ENCODE measurements around the gene MYO1D.

The MYO1D gene

DNA sequence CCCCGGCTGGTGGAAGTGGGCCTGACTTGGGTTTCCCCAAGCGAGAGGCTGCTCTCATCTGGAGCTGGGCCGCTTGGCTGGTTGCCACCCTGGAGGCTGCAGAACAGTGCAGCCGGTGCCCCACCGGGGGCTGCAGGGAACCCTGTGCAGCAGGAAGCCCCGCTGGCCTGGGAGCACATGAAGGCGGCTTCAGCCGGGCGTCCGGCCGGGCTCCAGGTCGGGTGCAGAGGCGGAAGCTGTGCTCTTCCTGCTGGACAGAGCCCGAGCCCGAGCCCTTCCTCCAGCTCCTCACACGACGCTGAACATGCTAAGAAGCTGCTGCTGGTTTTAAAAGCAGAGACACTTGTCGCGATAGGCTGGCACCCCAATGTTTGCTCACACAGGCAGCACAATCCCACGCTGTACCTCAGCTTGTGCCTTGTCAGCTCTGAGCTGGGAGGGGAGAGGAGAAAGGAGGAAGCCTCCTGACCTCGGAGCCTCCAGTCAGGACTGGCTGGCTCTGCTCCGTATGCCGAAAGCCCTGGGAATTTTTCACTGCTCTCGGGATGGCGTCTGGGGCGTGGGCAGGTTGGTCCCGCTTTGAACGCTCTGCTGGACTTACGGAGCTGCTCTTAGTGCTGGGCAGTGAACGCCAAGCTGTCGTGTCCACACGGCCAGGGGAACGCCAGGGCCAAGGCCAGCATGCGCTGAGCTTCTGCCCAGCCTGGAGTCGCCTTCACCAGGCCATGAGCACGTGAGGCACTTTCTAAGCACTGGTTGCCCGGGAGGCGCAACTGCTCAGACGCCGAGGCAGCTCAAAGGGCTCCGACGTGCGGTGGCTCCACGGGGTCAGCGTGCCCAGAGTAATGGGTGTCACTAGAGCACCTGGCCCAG, 381.3 kb downstream of the MYO1D start:
- DNase-seq, result no peak

- no peak for DNase-seq
Observed at GRCh38 chr17:32494621-32495358, 382.1 kb downstream of the MYO1D start.

DNA sequence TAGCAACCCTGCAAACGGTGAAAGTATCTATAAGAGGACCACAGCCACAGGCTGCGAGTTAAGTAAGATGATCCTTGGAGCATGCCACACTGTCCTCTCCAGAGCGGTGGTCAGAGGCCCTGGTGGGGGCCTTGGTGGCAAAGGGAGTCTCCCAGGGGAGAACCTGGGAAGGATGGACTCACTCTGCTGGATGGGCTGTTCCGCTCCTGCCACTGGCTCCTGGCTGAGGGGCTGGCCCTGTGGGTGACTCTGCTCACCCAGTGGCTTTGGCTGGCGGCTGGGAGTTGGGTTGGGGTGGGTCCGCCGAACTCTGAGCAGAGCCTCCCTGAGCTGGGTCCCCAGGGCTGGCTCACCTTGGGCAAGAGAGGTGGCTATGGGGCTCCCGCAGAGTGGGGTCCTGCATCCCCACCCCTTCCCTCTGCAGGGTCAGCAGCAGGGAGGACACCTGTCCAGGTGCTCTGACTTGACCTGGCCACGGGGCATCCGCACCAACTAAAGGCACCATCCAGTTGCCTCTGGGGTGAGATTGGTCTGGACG, 382.9 kb downstream of the MYO1D start:
- no peak for DNase-seq

DNA sequence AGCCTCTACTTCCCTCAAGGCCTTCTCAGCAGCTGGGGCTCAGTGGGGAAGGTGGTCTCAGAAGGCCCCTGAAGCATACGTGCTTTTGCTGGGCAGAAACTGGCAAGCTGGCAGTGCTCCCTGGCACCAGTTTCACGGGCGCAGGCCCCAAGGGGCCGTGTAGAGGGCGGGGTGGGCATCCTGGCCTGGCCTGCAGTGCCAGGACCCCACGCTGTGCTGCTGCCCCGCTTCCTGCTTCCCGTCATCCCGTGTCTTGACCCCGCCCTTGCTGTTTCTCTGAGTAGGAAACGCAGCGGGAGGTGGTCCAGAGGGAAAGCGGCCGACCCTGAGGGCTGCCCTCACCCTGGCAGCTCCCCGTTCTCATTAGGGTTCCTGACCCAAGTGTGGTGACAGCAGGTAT, 383.4 kb downstream of the MYO1D start:
- DNase-seq, result no peak

GRCh38 chr17:32492648-32493289, 384.2 kb downstream of the MYO1D start:
- no peak for DNase-seq

GRCh38 chr17:32492264-32492589, 384.7 kb downstream of the MYO1D start:
- no peak for DNase-seq

- no peak for DNase-seq
Observed at GRCh38 chr17:32491371-32492263, 385.3 kb downstream of the MYO1D start.

DNA sequence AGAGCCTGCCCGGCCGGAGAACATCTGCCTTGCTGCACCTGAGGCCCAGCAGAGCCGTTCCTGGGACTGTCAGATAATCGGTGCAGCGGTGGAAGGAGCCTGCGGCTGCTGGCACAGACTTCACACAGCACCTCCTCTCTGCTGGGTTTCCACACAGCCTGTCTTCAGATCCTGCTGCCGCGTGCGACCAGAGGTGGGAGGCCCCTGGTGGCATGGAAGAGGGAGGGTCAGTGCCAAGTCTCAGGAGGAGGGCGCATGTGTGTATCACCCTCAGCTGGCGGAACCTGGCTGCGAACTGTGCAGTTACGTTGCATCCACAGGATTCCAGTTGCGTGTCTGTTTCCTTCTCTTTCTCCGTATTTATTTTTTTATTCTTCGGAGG, 386.8 kb downstream of the MYO1D start:
- no peak for DNase-seq

- no peak for DNase-seq
Observed at GRCh38 chr17:32489320-32490100, 387.4 kb downstream of the MYO1D start.

DNA sequence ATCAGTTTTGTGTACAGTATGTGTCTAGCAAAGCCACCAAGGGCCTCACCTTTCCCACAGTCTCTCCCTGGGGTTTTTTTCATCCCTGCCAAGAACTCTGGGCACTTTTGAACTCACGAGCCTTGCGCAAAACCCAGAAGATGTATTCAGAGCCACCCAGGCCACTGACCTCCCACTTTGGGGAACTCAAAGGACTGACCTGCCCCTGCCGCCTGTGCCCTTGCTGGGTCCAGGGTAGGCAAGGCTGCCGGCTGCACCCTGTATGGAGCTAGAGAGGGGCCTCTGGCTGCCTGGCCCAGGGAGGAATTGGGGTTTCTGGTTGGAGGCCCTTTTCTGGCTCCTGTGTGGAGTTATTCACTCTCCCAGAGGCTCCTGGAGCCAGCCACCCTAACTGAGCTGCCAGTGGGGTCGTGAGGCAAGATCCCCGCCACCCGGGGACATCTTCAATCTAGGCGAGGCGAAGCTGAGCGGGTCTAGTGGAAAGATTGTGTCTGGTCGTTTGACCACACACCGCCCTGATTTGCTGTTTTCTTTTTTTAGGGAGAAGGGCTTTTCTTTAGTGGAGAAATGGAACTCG, 388.2 kb downstream of the MYO1D start:
- no peak for DNase-seq

DNA sequence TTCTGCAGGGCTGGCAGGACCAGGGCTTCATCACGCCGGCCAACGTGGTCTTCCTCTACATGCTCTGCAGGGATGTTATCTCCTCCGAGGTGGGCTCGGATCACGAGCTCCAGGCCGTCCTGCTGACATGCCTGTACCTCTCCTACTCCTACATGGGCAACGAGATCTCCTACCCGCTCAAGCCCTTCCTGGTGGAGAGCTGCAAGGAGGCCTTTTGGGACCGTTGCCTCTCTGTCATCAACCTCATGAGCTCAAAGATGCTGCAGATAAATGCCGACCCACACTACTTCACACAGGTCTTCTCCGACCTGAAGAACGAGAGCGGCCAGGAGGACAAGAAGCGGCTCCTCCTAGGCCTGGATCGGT, 388.8 kb downstream of the MYO1D start:
- DNase-seq, result no peak

DNA sequence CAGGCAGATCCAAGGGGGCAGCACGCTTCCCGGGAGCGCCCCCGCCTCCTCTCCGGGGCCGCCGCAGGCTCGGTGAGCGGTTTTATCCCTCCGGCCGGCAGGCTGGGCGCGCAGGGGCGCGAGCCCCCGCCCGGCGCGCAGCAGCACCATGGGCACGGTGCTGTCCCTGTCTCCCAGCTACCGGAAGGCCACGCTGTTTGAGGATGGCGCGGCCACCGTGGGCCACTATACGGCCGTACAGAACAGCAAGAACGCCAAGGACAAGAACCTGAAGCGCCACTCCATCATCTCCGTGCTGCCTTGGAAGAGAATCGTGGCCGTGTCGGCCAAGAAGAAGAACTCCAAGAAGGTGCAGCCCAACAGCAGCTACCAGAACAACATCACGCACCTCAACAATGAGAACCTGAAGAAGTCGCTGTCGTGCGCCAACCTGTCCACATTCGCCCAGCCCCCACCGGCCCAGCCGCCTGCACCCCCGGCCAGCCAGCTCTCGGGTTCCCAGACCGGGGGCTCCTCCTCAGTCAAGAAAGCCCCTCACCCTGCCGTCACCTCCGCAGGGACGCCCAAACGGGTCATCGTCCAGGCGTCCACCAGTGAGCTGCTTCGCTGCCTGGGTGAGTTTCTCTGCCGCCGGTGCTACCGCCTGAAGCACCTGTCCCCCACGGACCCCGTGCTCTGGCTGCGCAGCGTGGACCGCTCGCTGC, 389.3 kb downstream of the MYO1D start:
- no peak for DNase-seq

DNA sequence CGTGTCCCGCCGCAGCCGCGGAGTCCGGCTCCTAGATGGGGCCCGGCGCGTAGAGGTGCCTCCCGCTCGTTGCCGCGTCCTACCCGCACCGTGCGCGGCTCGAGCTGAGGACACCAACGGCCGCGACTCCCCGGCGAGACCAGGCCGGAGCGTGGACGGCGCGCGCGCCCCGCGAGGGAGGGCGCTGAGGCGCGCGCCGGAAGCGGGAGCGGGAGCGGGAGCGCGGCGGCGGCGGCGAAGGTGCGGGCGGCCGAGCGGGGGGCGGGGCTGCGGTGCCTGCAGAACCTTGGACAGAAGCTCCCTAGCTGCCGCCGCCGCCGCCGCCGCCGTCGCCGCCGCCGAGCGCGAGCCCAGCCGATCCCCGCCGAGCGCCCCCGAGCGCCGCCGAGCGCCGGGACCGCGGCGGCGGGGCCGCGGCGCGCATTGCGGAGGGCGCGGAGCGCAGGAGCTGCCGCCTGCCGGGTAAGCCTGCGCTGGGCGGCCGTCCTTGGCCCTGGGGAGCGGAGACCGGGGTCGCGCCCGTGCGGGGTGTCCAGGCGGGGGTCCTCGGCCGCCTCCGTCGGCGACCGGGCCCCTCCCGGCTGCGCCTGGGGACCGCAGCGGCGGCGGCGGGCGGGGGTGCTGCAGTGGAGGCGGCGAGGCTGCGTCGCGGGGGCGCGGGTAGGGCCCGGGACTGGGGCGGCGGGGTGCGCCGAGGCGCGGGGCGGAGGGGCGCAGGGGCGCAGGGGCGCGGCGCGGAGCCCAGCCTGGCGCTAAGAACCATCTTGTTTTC, 390.0 kb downstream of the MYO1D start, which contains the start of gene CDK5R1:
Gene CDK5R1, plus strand, starts transcription at position 293 of the 772 bp plus-strand sequence. CDS start 628 bp downstream, outside the sequence.
- DNase-seq, result no peak

DNA sequence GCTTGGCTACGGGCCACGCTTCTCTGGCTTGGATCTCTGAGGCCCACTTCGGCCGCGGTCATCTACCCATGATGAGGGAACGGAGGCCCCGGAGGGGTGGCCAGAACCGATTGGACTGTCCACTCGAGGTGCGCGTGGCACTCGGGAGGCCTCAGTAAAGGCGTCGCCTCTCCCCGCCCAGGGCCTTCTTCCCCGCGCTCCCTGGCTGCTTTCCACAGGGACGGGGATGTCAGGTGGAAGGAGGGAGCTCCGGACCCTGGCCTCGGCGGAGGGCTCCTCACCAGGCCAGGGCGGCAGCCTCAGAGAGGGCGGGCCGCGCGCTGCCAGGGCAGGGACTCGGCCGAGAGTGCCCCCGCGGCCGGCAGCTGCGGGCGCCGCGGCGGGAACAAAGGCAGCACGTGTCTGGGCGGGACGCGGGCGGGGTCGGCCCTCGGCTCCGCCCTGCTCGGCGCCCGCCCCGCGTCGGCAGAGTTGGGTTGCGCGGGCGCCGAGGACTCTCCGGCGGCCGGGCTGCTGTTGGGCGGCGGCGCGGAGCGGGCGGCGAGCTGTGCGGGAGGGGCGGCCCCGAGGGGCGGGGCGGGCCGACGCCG, 390.7 kb downstream of the MYO1D start:
- DNase-seq, result peak; percentile 51

DNA sequence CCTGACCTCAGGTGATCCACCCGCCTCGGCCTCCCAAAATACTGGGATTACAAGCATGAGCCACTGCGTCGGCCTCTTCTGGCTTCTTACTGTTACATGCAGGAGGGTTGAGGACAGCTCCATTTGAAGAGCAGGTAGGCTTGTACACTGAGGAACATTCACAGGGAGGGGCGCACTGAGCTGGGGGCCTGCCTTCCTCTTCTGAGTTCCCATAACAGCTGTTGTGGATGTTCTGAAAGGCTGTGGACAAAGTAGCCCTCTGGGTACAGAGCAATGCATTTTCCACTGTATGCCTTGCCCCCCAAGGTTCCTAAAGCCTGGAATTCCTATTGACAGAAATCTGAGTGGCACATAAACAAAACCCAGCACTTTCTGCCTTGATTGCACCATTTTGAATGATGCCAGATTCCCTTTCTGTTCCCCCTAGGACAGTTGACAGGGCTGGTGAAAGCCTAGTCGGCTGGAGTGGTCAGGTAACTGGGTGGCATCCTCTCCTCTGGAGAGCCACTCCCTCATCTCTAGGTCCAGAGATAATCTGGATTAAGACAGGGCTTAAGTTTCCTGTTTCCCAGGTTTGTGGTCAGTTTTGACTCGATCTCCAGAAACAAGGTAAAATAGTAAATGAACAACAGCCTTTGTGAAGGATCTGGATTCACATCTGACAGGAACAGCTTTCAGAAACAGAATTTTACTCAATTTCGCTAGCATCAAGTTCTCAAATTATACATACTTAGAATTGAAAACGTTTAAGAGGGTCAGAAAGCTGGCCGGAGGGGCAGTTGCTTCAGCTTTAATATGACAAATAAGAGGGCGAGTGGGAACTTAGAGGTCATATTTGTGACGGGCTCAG, 391.4 kb downstream of the MYO1D start:
- no peak for DNase-seq

- no peak for DNase-seq
Observed at GRCh38 chr17:32484628-32485027, 392.3 kb downstream of the MYO1D start.

GRCh38 chr17:32484041-32484461, 392.9 kb downstream of the MYO1D start:
- DNase-seq, result no peak

GRCh38 chr17:32483451-32484019, 393.4 kb downstream of the MYO1D start:
- no peak for DNase-seq

Measured in GOT3 (cell line).